Tibial nerve (tissue), 4 donors: ENCODE results near the gene CEMIP2. TPM values are rescaled to one million over a fixed set of nuclear protein-coding genes. Genes with fewer than 3 reads are reported as not detected.
A peak's percentile ranks its signal among the peaks of the same experiment; 100 is the strongest.

Experiments used
- DNase-seq, 2 donors: peaks; one replicate each; pipeline ENCODE4 v3.0.0-alpha.2; 2019; ENCODE audit warnings: low spot score in 2 of 2
- H3K27ac ChIP-seq, 4 donors: fragments of 200-600 bp; sonication (generic) in 3 of 4; one replicate each; pipeline ENCODE4 v1.5.1; 2017 to 2019; ENCODE audit warnings: mild to moderate bottlenecking in 1 of 4
- H3K27me3 ChIP-seq, 2 donors: fragments of 200-600 bp; sonication (generic) in 1 of 2; one replicate each; pipeline versions ENCODE4 v1.5.1 to v1.6.0; 2017 to 2019
- H3K36me3 ChIP-seq, 3 donors: fragments of 200-600 bp; sonication (generic); one replicate each; pipeline ENCODE4 v1.5.1; 2018 to 2019
- H3K4me1 ChIP-seq, 4 donors: fragments of 200-600 bp; sonication (generic) in 3 of 4; one replicate each; pipeline ENCODE4 v1.5.1; 2017 to 2019
- H3K4me3 ChIP-seq, 4 donors: fragments of 200-600 bp; sonication (generic) in 3 of 4; one replicate each; pipeline ENCODE4 v1.5.1; 2017 to 2019; ENCODE audit warnings: mild to moderate bottlenecking in 1 of 4, moderate library complexity in 1 of 4
- H3K9me3 ChIP-seq, 4 donors: fragments of 200-600 bp; sonication (generic) in 3 of 4; one replicate each; pipeline ENCODE4 v1.5.1; 2017 to 2019
- CTCF ChIP-seq, 5 experiments: fragments of 200-600 bp in 3 of 5; fragments of 450-650 bp in 2 of 5; sonication (generic) in 3 of 5; IDR thresholded peaks; one replicate each; pipeline ENCODE4 v1.5.1; 2016 to 2019; ENCODE audit warnings: antibody characterized with exemption in 5 of 5, mild to moderate bottlenecking in 3 of 5, moderate library complexity in 2 of 5
- EP300 ChIP-seq, 2 donors: sonication (generic); formaldehyde crosslinking; IDR thresholded peaks; one replicate each; pipeline ENCODE4 v1.6.1; 2017; ENCODE audit warnings: antibody characterized with exemption in 2 of 2, mild to moderate bottlenecking in 1 of 2
- POLR2A ChIP-seq, 2 donors: fragments of 450-650 bp; IDR thresholded peaks; one replicate each; pipeline ENCODE4 v1.6.1; 2017; ENCODE audit warnings: antibody characterized with exemption in 2 of 2, mild to moderate bottlenecking in 2 of 2, moderate library complexity in 2 of 2
- WGBS, 2 donors: methylation state at CpG; one replicate each; pipeline ENCODE4 v1.1.5; 2018; 5-methylcytosine and 5-hydroxymethylcytosine counted together
- total RNA-seq, 4 donors: library from RNA; depleted of rRNA; stranded (reverse); fragments of >200 nt; gene quantifications; one replicate each; pipeline ENCODE4 v1.1.0, GENCODE V29; 2016

The CEMIP2 gene
- total RNA-seq, 4 donors from 2014 or later, result 107 to 126 (median 118) TPM

- WGBS, 2 donors, result 70 to 72% methylated on average over 6 of the region's 6 CpGs
- Histone ChIP-seq H3K36me3 (peaks cover 0 to 50% (median 0%) of the 10 kb centered on the region in 3 donors), H3K27ac (peak overlapping the region in 1 of 4 donors; percentile 41), H3K4me3 (no peak overlapping the region), H3K9me3 (no peaks in the 10 kb centered on the region), H3K27me3 (no peaks in the 10 kb centered on the region), H3K4me1 (peaks cover 0 to 13% (median 0%) of the 10 kb centered on the region in 4 donors)
- TF ChIP-seq EP300 (IDR thresholded peaks at IDR 0.05), result no peak
- TF ChIP-seq POLR2A (IDR thresholded peaks at IDR 0.05), result no peak
- no peak for TF ChIP-seq CTCF (IDR thresholded peaks at IDR 0.05)
- no peak for DNase-seq
Observed at GRCh38 chr9:71729816-71730526, 38.3 kb downstream of the CEMIP2 start.

GRCh38 chr9:71726723-71727122, 41.6 kb downstream of the CEMIP2 start:
- WGBS, 2 donors, result 81 to 82% methylated on average over 3 of the region's 3 CpGs
- Histone ChIP-seq H3K36me3 (peaks cover 0 to 60% (median 0%) of the 10 kb centered on the region in 3 donors), H3K4me3 (no peak overlapping the region), H3K9me3 (no peaks in the 10 kb centered on the region), H3K27ac (peak overlapping the region in 1 of 4 donors; percentile 41), H3K4me1 (no peaks in the 10 kb centered on the region), H3K27me3 (no peaks in the 10 kb centered on the region)
- DNase-seq, result no peak
- TF ChIP-seq POLR2A (IDR thresholded peaks at IDR 0.05) (no peak), EP300 (IDR thresholded peaks at IDR 0.05) (no peak), CTCF (IDR thresholded peaks at IDR 0.05) (no peak)

GRCh38 chr9:71725590-71726338, 42.5 kb downstream of the CEMIP2 start:
- Histone ChIP-seq H3K4me3 (no peak overlapping the region), H3K27ac (no peak overlapping the region), H3K4me1 (no peaks in the 10 kb centered on the region), H3K36me3 (peaks cover 0 to 60% (median 0%) of the 10 kb centered on the region in 3 donors), H3K27me3 (no peaks in the 10 kb centered on the region), H3K9me3 (no peaks in the 10 kb centered on the region)
- 56% methylated on average over 5 of the region's 5 CpGs for WGBS, 2 donors
- DNase-seq, result no peak
- TF ChIP-seq EP300 (IDR thresholded peaks at IDR 0.05) (no peak), POLR2A (IDR thresholded peaks at IDR 0.05) (no peak), CTCF (IDR thresholded peaks at IDR 0.05) (no peak)

- Histone ChIP-seq H3K4me1 (peaks cover 0 to 13% (median 0%) of the 10 kb centered on the region in 4 donors), H3K36me3 (peaks cover 0 to 38% (median 0%) of the 10 kb centered on the region in 3 donors), H3K9me3 (no peaks in the 10 kb centered on the region), H3K4me3 (no peak overlapping the region), H3K27ac (no peak overlapping the region), H3K27me3 (no peaks in the 10 kb centered on the region)
- no peak for DNase-seq
- TF ChIP-seq CTCF (IDR thresholded peaks at IDR 0.05), result no peak
- no peak for TF ChIP-seq POLR2A (IDR thresholded peaks at IDR 0.05)
- no peak for TF ChIP-seq EP300 (IDR thresholded peaks at IDR 0.05)
Observed at GRCh38 chr9:71721855-71722254, 46.5 kb downstream of the CEMIP2 start.

GRCh38 chr9:71719562-71719961, 48.8 kb downstream of the CEMIP2 start:
- DNase-seq, result no peak
- TF ChIP-seq CTCF (IDR thresholded peaks at IDR 0.05), result no peak
- TF ChIP-seq POLR2A (IDR thresholded peaks at IDR 0.05), result no peak
- TF ChIP-seq EP300 (IDR thresholded peaks at IDR 0.05), result peak in 1 of 2 donors; percentile 33
- WGBS, 2 donors, result 71 to 75% methylated on average over 5 of the region's 5 CpGs
- H3K27ac ChIP-seq, result peak overlapping the region in 1 of 4 donors; percentile 8
- no peaks in the 10 kb centered on the region for H3K9me3 ChIP-seq
- no peak overlapping the region for H3K4me3 ChIP-seq
- H3K4me1 ChIP-seq, result peaks cover 0 to 20% (median 0%) of the 10 kb centered on the region in 4 donors
- no peaks in the 10 kb centered on the region for H3K27me3 ChIP-seq
- H3K36me3 ChIP-seq, result peaks cover 0 to 24% (median 0%) of the 10 kb centered on the region in 3 donors
